Measurements from ENCODE around the gene BIK. TPM values are rescaled to one million over a fixed set of nuclear protein-coding genes. Genes with fewer than 3 reads are reported as not detected.

BIK gene
- total RNA-seq, 1 donor from 2014 or later = 1.7 TPM

GRCh38 chr22:43079742-43080141 is 30.8 kb upstream of the BIK start:
- H3K4me3 Mint-ChIP-seq (ENCODE audit: low read depth) = no peak overlapping the region
- no peak for DNase-seq (ENCODE audit: low spot score, unreplicated experiment)
- H3K9me3 Mint-ChIP-seq (ENCODE audit: low read depth) = no peaks in the 10 kb centered on the region
- peaks cover 7% of the 10 kb centered on the region for H3K36me3 Mint-ChIP-seq (ENCODE audit: insufficient read depth)
- H3K4me1 Mint-ChIP-seq (ENCODE audit: low read depth) = peaks cover 5% of the 10 kb centered on the region
- no peak overlapping the region for H3K27ac Mint-ChIP-seq
- no peak for TF ChIP-seq CTCF (IDR thresholded peaks at IDR 0.05; ENCODE audit: unreplicated experiment)
- H3K27me3 Mint-ChIP-seq = peaks cover 4% of the 10 kb centered on the region

- no peaks in the 10 kb centered on the region for H3K9me3 Mint-ChIP-seq (ENCODE audit: low read depth)
- peaks cover 6% of the 10 kb centered on the region for H3K36me3 Mint-ChIP-seq (ENCODE audit: insufficient read depth)
- peaks cover 5% of the 10 kb centered on the region for H3K4me1 Mint-ChIP-seq (ENCODE audit: low read depth)
- H3K27ac Mint-ChIP-seq = peak overlapping the region; percentile 11
- H3K27me3 Mint-ChIP-seq = no peaks in the 10 kb centered on the region
- DNase-seq (ENCODE audit: low spot score, unreplicated experiment) = no peak
- no peak for TF ChIP-seq CTCF (IDR thresholded peaks at IDR 0.05; ENCODE audit: unreplicated experiment)
- H3K4me3 Mint-ChIP-seq (ENCODE audit: low read depth) = no peak overlapping the region
Observed at GRCh38 chr22:43080616-43081015, 29.9 kb upstream of the BIK start.

- H3K4me1 Mint-ChIP-seq (ENCODE audit: low read depth) = peaks cover 5% of the 10 kb centered on the region
Observed at GRCh38 chr22:43081968-43082367, 28.6 kb upstream of the BIK start.

GRCh38 chr22:43085658-43086606 is 24.6 kb upstream of the BIK start:
- Mint-ChIP-seq H3K4me3 (ENCODE audit: low read depth) (no peak overlapping the region), H3K27ac (peak overlapping the region; percentile 25)

More at GRCh38 chr22:43081968-43082367, 28.6 kb upstream of the BIK start:
- no peak overlapping the region for H3K27ac Mint-ChIP-seq
- no peak for TF ChIP-seq CTCF (IDR thresholded peaks at IDR 0.05; ENCODE audit: unreplicated experiment)
- peaks cover 6% of the 10 kb centered on the region for H3K36me3 Mint-ChIP-seq (ENCODE audit: insufficient read depth)
- no peak for DNase-seq (ENCODE audit: low spot score, unreplicated experiment)
- H3K27me3 Mint-ChIP-seq = no peaks in the 10 kb centered on the region
- no peak overlapping the region for H3K4me3 Mint-ChIP-seq (ENCODE audit: low read depth)
- no peaks in the 10 kb centered on the region for H3K9me3 Mint-ChIP-seq (ENCODE audit: low read depth)

GRCh38 chr22:43088627-43088983 is 21.9 kb upstream of the BIK start:
- peak overlapping the region; percentile 77 for H3K4me3 Mint-ChIP-seq (ENCODE audit: low read depth)
- no peak for DNase-seq (ENCODE audit: low spot score, unreplicated experiment)

More at GRCh38 chr22:43085658-43086606, 24.6 kb upstream of the BIK start:
- H3K9me3 Mint-ChIP-seq (ENCODE audit: low read depth) = no peaks in the 10 kb centered on the region
- H3K4me1 Mint-ChIP-seq (ENCODE audit: low read depth) = no peaks in the 10 kb centered on the region
- DNase-seq (ENCODE audit: low spot score, unreplicated experiment) = no peak
- peaks cover 4% of the 10 kb centered on the region for H3K36me3 Mint-ChIP-seq (ENCODE audit: insufficient read depth)
- TF ChIP-seq CTCF (IDR thresholded peaks at IDR 0.05; ENCODE audit: unreplicated experiment) = no peak
- no peaks in the 10 kb centered on the region for H3K27me3 Mint-ChIP-seq

More at GRCh38 chr22:43088627-43088983, 21.9 kb upstream of the BIK start:
- H3K36me3 Mint-ChIP-seq (ENCODE audit: insufficient read depth) = peaks cover 4% of the 10 kb centered on the region
- H3K4me1 Mint-ChIP-seq (ENCODE audit: low read depth) = no peaks in the 10 kb centered on the region
- no peaks in the 10 kb centered on the region for H3K9me3 Mint-ChIP-seq (ENCODE audit: low read depth)
- TF ChIP-seq CTCF (IDR thresholded peaks at IDR 0.05; ENCODE audit: unreplicated experiment) = no peak
- H3K27me3 Mint-ChIP-seq = no peaks in the 10 kb centered on the region
- H3K27ac Mint-ChIP-seq = peak overlapping the region; percentile 27

All from progenitor cell of endocrine pancreas (in vitro differentiated cells).